ENCODE measurements around the gene PTGDR. TPM values are rescaled to one million over a fixed set of nuclear protein-coding genes. Genes with fewer than 3 reads are reported as not detected.
A peak's percentile ranks its signal among the peaks of the same experiment; 100 is the strongest.

PTGDR gene
- total and polyA plus RNA-seq, 2 donors (not counting 1 experiment from before 2014, with no cell fraction given), result 0.08 TPM; not detected in 1

GRCh38 chr14:52319919-52320318 lies 52.4 kb downstream of the PTGDR start:
- H3K36me3 ChIP-seq (ENCODE audit: control insufficient read depth, insufficient read depth, low read length), result no peaks in the 10 kb centered on the region
- no peaks in the 10 kb centered on the region for H4K20me1 ChIP-seq (ENCODE audit: control insufficient read depth, extremely low read depth, insufficient read depth, low read length)
- TF ChIP-seq CTCF (conservative IDR thresholded peaks at IDR 0.05 in 1 of 2, IDR thresholded peaks at IDR 0.05 in 1 of 2; ENCODE audit: low read depth in 1 of 2, low read length in 2 of 2), result no peak
- TF ChIP-seq EZH2 (IDR thresholded peaks at IDR 0.05; ENCODE audit: low read length, missing control alignments), result no peak
- H3K4me1 ChIP-seq (ENCODE audit: control insufficient read depth, extremely low read depth, insufficient read depth, low read length), result peaks cover 9% of the 10 kb centered on the region
- H3K9ac ChIP-seq (ENCODE audit: insufficient read depth, low read length), result no peak overlapping the region
- H3K4me3 ChIP-seq (replicated peaks in 1 of 4; ENCODE audit: control extremely low read depth in 1 of 4, insufficient read depth in 1 of 4, low read depth in 3 of 4, low read length in 4 of 4), result peak overlapping the region in 1 of 4 experiments; percentile 100
- DNase-seq (ENCODE audit: low read depth in 2 of 2), result peak in 1 of 2 donors; percentile 65
- peaks cover 48% of the 10 kb centered on the region for H3K79me2 ChIP-seq (ENCODE audit: control insufficient read depth, insufficient read depth, low read length)
- no peaks in the 10 kb centered on the region for H3K9me3 ChIP-seq (ENCODE audit: control insufficient read depth, insufficient read depth, low read depth, low read length)
- H3K27me3 ChIP-seq (ENCODE audit: control insufficient read depth, insufficient read depth, low read length), result no peaks in the 10 kb centered on the region
- H3K27ac ChIP-seq (ENCODE audit: insufficient read depth, low read length), result no peak overlapping the region
- no peak overlapping the region for H2AFZ ChIP-seq (ENCODE audit: low read length)
- H3K4me2 ChIP-seq (ENCODE audit: extremely low read depth, insufficient read depth, low read length), result no peak overlapping the region

GRCh38 chr14:52325126-52325525 lies 57.6 kb downstream of the PTGDR start:
- peaks cover 2% of the 10 kb centered on the region for H3K36me3 ChIP-seq (ENCODE audit: control insufficient read depth, insufficient read depth, low read length)
- H3K27me3 ChIP-seq (ENCODE audit: control insufficient read depth, insufficient read depth, low read length), result no peaks in the 10 kb centered on the region
- peaks cover 11% of the 10 kb centered on the region for H3K79me2 ChIP-seq (ENCODE audit: control insufficient read depth, insufficient read depth, low read length)
- no peak overlapping the region for H3K27ac ChIP-seq (ENCODE audit: insufficient read depth, low read length)
- H3K4me1 ChIP-seq (ENCODE audit: control insufficient read depth, extremely low read depth, insufficient read depth, low read length), result peaks cover 15% of the 10 kb centered on the region
- TF ChIP-seq EZH2 (IDR thresholded peaks at IDR 0.05; ENCODE audit: low read length, missing control alignments) (no peak), CTCF (conservative IDR thresholded peaks at IDR 0.05 in 1 of 2, IDR thresholded peaks at IDR 0.05 in 1 of 2; ENCODE audit: low read depth in 1 of 2, low read length in 2 of 2) (no peak)
- H4K20me1 ChIP-seq (ENCODE audit: control insufficient read depth, extremely low read depth, insufficient read depth, low read length), result no peaks in the 10 kb centered on the region
- H3K9me3 ChIP-seq (ENCODE audit: control insufficient read depth, insufficient read depth, low read depth, low read length), result no peaks in the 10 kb centered on the region
- no peak overlapping the region for H2AFZ ChIP-seq (ENCODE audit: low read length)
- no peak overlapping the region for H3K9ac ChIP-seq (ENCODE audit: insufficient read depth, low read length)
- no peak overlapping the region for H3K4me3 ChIP-seq (replicated peaks in 1 of 4; ENCODE audit: control extremely low read depth in 1 of 4, insufficient read depth in 1 of 4, low read depth in 3 of 4, low read length in 4 of 4)
- DNase-seq (ENCODE audit: low read depth in 2 of 2), result peak in 1 of 2 donors; percentile 58
- no peak overlapping the region for H3K4me2 ChIP-seq (ENCODE audit: extremely low read depth, insufficient read depth, low read length)

- no peak overlapping the region for H3K4me2 ChIP-seq (ENCODE audit: extremely low read depth, insufficient read depth, low read length)
- no peak overlapping the region for H3K27ac ChIP-seq (ENCODE audit: insufficient read depth, low read length)
- H3K4me3 ChIP-seq (replicated peaks in 1 of 4; ENCODE audit: control extremely low read depth in 1 of 4, insufficient read depth in 1 of 4, low read depth in 3 of 4, low read length in 4 of 4), result peak overlapping the region in 1 of 4 experiments; percentile 1
- no peak overlapping the region for H2AFZ ChIP-seq (ENCODE audit: low read length)
- H4K20me1 ChIP-seq (ENCODE audit: control insufficient read depth, extremely low read depth, insufficient read depth, low read length), result no peaks in the 10 kb centered on the region
- peaks cover 15% of the 10 kb centered on the region for H3K4me1 ChIP-seq (ENCODE audit: control insufficient read depth, extremely low read depth, insufficient read depth, low read length)
- peaks cover 6% of the 10 kb centered on the region for H3K79me2 ChIP-seq (ENCODE audit: control insufficient read depth, insufficient read depth, low read length)
- TF ChIP-seq CTCF (conservative IDR thresholded peaks at IDR 0.05 in 1 of 2, IDR thresholded peaks at IDR 0.05 in 1 of 2; ENCODE audit: low read depth in 1 of 2, low read length in 2 of 2), result no peak
- TF ChIP-seq EZH2 (IDR thresholded peaks at IDR 0.05; ENCODE audit: low read length, missing control alignments), result no peak
- DNase-seq (ENCODE audit: low read depth in 2 of 2), result peak; percentile 56 to 70
- H3K9me3 ChIP-seq (ENCODE audit: control insufficient read depth, insufficient read depth, low read depth, low read length), result no peaks in the 10 kb centered on the region
- H3K27me3 ChIP-seq (ENCODE audit: control insufficient read depth, insufficient read depth, low read length), result no peaks in the 10 kb centered on the region
- H3K9ac ChIP-seq (ENCODE audit: insufficient read depth, low read length), result no peak overlapping the region
- peaks cover 2% of the 10 kb centered on the region for H3K36me3 ChIP-seq (ENCODE audit: control insufficient read depth, insufficient read depth, low read length)
These were observed 58.1 kb downstream of the PTGDR start for GRCh38 chr14:52325630-52326029.

Other genes with a start within 250 kb of the PTGDR start
- 93.7 and 181 TPM in 2 replicates for gene NID2, start 198.6 kb upstream of the PTGDR start, total RNA-seq
- gene NID2, start 198.6 kb upstream of the PTGDR start, polyA plus RNA-seq, result 394 and 2,513 TPM in 2 replicates
- 30.0 and 38.8 TPM in 2 replicates for gene PTGER2, start 46.6 kb downstream of the PTGDR start, total RNA-seq
- 15.9 and 27.3 TPM in 2 replicates for gene PTGER2, start 46.6 kb downstream of the PTGDR start, polyA plus RNA-seq

All from fibroblast of lung (primary cell).